ENCODE data around the gene ULK2. TPM values are rescaled to one million over a fixed set of nuclear protein-coding genes. Genes with fewer than 3 reads are reported as not detected.

ULK2 gene
- total RNA-seq, 1 experiment from 2014 or later = 22.8 TPM

DNA sequence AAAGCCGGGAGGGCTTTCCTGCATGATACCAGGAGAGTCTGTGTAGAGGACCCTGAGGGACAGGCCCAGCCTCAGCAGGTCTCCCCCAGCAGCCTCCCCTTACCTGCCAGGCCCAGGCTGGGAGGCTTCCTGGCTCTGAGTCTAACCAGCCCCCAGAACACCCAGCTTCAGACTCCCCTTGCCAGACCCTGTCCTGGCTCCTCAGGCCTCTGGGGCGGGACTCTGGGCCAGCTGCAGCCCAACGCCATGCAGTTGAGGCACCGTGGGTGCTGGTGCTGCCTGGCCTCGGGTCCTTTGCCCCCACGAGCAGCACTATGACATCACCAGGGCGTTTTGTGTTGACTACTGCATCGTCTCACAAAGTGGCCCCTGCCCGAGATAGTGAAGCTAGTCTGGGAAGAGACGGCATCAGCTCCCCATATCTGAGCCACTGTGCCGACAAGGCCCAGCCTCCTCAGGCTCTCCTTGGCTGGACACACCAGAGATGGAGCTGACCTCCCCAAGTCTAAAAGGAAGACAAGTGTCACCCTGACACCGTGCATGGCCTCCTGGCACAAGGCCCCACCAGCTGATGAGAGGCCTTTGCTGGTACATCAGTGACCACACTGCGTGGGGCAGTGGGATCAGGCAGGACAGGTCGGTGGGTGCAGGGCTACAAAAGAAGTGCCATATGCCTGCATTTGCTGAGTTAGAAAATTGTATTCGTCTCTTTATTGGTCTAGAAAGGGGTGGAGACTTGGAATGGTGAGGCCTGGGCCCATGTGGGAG is 130.2 kb downstream of the ULK2 start:
- Histone ChIP-seq H3K4me3 (ENCODE audit: low read depth in 2 of 2, low read length in 2 of 2) (no peak overlapping the region), H3K27ac (ENCODE audit: low read length) (no peak overlapping the region), H3K4me1 (ENCODE audit: control insufficient read depth, insufficient read depth, low read length) (no peaks in the 10 kb centered on the region), H3K36me3 (ENCODE audit: control insufficient read depth, insufficient read depth, low read length) (no peaks in the 10 kb centered on the region), H3K9me3 (ENCODE audit: control insufficient read depth, insufficient read depth, low read depth, low read length) (no peaks in the 10 kb centered on the region), H3K27me3 (ENCODE audit: control insufficient read depth, insufficient read depth, low read length) (no peaks in the 10 kb centered on the region)
- intact Hi-C loops (cut with micrococcal nuclease; ENCODE audit: unreplicated experiment) = no loop called here
- ChIA-PET POLR2A (no interaction called here), CTCF (no interaction called here)
- TF ChIP-seq, protein P1, sequence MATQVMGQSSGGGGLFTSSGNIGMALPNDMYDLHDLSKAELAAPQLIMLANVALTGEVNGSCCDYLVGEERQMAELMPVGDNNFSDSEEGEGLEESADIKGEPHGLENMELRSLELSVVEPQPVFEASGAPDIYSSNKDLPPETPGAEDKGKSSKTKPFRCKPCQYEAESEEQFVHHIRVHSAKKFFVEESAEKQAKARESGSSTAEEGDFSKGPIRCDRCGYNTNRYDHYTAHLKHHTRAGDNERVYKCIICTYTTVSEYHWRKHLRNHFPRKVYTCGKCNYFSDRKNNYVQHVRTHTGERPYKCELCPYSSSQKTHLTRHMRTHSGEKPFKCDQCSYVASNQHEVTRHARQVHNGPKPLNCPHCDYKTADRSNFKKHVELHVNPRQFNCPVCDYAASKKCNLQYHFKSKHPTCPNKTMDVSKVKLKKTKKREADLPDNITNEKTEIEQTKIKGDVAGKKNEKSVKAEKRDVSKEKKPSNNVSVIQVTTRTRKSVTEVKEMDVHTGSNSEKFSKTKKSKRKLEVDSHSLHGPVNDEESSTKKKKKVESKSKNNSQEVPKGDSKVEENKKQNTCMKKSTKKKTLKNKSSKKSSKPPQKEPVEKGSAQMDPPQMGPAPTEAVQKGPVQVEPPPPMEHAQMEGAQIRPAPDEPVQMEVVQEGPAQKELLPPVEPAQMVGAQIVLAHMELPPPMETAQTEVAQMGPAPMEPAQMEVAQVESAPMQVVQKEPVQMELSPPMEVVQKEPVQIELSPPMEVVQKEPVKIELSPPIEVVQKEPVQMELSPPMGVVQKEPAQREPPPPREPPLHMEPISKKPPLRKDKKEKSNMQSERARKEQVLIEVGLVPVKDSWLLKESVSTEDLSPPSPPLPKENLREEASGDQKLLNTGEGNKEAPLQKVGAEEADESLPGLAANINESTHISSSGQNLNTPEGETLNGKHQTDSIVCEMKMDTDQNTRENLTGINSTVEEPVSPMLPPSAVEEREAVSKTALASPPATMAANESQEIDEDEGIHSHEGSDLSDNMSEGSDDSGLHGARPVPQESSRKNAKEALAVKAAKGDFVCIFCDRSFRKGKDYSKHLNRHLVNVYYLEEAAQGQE (IDR thresholded peaks at IDR 0.05; ENCODE audit: insufficient read depth in 1 of 2, low read depth in 2 of 2, low read length in 1 of 2) = no peak
- TF ChIP-seq, protein P2, sequence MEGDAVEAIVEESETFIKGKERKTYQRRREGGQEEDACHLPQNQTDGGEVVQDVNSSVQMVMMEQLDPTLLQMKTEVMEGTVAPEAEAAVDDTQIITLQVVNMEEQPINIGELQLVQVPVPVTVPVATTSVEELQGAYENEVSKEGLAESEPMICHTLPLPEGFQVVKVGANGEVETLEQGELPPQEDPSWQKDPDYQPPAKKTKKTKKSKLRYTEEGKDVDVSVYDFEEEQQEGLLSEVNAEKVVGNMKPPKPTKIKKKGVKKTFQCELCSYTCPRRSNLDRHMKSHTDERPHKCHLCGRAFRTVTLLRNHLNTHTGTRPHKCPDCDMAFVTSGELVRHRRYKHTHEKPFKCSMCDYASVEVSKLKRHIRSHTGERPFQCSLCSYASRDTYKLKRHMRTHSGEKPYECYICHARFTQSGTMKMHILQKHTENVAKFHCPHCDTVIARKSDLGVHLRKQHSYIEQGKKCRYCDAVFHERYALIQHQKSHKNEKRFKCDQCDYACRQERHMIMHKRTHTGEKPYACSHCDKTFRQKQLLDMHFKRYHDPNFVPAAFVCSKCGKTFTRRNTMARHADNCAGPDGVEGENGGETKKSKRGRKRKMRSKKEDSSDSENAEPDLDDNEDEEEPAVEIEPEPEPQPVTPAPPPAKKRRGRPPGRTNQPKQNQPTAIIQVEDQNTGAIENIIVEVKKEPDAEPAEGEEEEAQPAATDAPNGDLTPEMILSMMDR (IDR thresholded peaks at IDR 0.05) = no peak
- in situ Hi-C loops (cut with HindIII; ENCODE audit: low pct_unique_long_range_greater_than_20kb, low sequenced_read_pairs) = no loop called here
- ATAC-seq = no peak
- no peak for DNase-seq (ENCODE audit: low read depth, low spot score)
- BruUV-seq (replicated peaks) = no TSS peak

DNA sequence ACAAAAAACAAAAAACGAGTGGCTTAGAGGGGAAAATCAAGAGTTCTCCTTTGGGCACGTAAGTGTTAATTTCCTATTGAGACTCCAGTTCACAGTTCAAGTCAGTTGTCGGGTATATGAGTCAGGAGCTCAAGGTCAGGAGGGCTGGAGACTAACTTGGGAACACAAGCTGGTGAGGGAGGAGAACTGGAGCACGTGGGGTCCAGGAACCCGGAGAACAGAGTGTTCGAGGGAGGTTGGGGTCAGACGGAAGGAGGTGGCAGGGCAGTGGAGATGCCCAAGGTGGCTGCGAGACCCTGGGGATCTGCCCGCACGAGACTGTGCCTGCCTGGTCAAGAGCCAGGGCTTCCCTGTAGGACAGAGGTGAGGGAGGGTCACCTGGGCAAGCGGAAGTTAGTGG is 131.7 kb downstream of the ULK2 start:
- no peak for DNase-seq (ENCODE audit: low read depth, low spot score)
- Histone ChIP-seq H3K4me3 (ENCODE audit: low read depth in 2 of 2, low read length in 2 of 2) (no peak overlapping the region), H3K27me3 (ENCODE audit: control insufficient read depth, insufficient read depth, low read length) (no peaks in the 10 kb centered on the region), H3K9me3 (ENCODE audit: control insufficient read depth, insufficient read depth, low read depth, low read length) (no peaks in the 10 kb centered on the region), H3K4me1 (ENCODE audit: control insufficient read depth, insufficient read depth, low read length) (no peaks in the 10 kb centered on the region), H3K36me3 (ENCODE audit: control insufficient read depth, insufficient read depth, low read length) (no peaks in the 10 kb centered on the region), H3K27ac (ENCODE audit: low read length) (no peak overlapping the region; the same call in 1 of the 2 replicates)
- no peak for ATAC-seq
- TF ChIP-seq TCF7L2 (IDR thresholded peaks at IDR 0.05; ENCODE audit: low read depth, low read length) = no peak
- TF ChIP-seq, protein P1 (IDR thresholded peaks at IDR 0.05; ENCODE audit: insufficient read depth in 1 of 2, low read depth in 2 of 2, low read length in 1 of 2) = no peak
- TF ChIP-seq, protein P2 (IDR thresholded peaks at IDR 0.05) = no peak
- TF ChIP-seq SIN3A (IDR thresholded peaks at IDR 0.05; ENCODE audit: borderline replicate concordance, insufficient read depth, low read depth, low read length) = no peak
- TF ChIP-seq POLR2AphosphoS5 (IDR thresholded peaks at IDR 0.05; ENCODE audit: low read depth, low read length) = no peak
- intact Hi-C loops (cut with micrococcal nuclease; ENCODE audit: unreplicated experiment) = no loop called here
- ChIA-PET CTCF (no interaction called here), POLR2A (no interaction called here)
- no TSS peak for BruUV-seq (replicated peaks)
- in situ Hi-C loops (cut with HindIII; ENCODE audit: low pct_unique_long_range_greater_than_20kb, low sequenced_read_pairs) = no loop called here

All from Panc1 (cell line).